Globus pallidus (tissue), 1 donor: ENCODE data around the gene BTNL2.
"Not testable (repeated sequence)": the region's sequence is repeated elsewhere in the genome, so short reads cannot be mapped to it uniquely, and the experiment has no call there.

Experiments used
- DNase-seq: peaks from one replicate; pipeline ENCODE4 v3.0.0-alpha.2; 2015; ENCODE audit warnings: low spot score

BTNL2 gene

DNA sequence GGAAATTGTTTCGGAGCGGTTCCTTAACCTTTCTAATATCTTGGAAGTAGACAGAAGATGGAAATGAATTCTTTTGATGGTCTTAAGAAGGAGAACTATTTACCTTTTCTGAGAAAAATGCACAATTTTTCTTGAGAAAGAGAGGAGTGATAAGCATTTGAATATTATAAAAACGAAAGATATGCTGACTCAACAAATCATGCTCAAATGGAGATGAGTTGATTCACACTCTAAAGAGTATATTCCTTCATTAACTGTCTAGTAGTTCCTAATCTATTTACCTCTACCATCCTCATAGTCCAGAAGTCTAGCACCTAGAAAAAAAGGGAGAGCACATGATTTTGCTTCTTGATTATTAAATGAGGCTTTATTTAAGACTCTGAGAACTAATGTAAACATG lies 39.3 kb downstream of the BTNL2 start:
- no peak for DNase-seq

DNA sequence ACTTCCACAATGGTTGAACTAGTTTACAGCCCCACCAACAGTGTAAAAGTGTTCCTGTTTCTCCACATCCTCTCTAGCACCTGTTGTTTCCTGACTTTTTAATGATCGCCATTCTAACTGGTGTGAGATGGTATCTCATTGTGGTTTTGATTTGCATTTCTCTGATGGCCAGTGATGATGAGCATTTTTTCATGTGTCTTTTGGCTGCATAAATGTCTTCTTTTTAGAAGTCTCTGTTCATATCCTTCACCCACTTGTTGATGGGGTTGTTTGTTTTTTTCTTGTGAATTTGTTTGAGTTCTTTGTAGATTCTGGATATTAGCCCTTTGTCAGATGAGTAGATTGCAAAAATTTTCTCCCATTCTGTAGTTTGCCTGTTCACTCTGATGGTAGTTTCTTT lies 47.8 kb downstream of the BTNL2 start:
- DNase-seq = not testable (repeated sequence)

DNA sequence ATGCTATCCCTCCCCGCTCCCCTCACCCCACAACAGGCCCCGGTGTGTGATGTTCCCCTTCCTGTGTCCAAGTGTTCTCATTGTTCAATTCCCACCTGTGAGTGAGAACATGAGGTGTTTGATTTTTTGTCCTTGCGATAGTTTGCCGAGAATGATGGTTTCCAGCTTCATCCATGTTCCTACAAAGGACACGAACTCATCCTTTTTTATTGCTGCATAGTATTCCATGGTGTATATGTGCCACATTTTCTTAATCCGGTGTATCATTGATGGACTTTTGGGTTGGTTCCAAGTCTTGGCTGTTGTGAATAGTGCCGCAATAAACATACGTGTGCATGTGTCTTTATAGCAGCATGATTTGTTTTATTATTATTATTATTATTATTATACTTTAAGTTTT lies 48.4 kb downstream of the BTNL2 start:
- DNase-seq = not testable (repeated sequence)

DNA sequence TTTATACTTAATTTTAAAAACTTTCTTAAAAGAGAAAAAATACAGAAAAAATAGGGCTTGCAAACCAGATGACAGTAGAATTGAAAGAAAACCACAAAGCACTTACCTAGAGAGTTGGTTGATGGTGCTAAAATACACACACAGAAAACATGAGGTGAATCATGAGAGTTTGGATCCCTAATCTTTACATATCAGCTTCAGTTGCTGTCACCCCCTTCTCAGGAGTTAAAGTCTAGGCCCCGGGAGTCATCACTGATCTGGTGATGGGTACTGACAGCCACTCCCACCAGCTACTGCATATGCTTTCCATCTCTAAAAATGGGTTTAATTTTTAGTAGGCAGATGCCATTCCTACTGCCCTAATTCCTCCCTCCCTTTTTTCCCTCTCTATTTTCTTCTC lies 52.0 kb downstream of the BTNL2 start:
- no peak for DNase-seq

DNA sequence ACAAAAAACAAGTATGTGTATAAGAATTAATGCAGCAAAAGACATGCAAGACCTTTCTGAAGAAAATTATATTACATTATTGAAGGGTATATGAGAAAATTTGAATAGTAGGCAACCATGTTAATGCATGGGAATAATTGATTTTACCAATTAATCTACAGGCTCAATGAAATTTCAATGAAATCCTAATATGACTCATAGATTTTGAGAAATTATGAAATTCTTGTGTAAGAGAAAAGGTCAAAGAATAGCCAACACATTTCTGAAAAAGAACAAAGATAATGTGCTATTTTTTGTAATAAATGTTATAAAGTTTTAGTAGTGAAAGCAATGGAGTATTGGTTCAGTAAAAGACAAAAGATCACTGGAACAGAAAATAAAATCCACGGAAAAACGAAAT lies 53.6 kb downstream of the BTNL2 start:
- no peak for DNase-seq
